Activated CD4-positive, alpha-beta T cell treated with anti-CD3 and anti-CD28 coated beads, Interleukin-2, amount 50 U/mL, for 48 hours (primary cell): Measurements from ENCODE around the gene HJURP.

Experiments
- DNase-seq, 2 experiments: peaks; one replicate each; pipeline ENCODE4 v3.0.0-alpha.2; 2020

Gene HJURP

GRCh38 chr2:233811732-233812131 lies 42.6 kb downstream of the HJURP start:
- DNase-seq: no peak

GRCh38 chr2:233811087-233811486 lies 43.2 kb downstream of the HJURP start:
- no peak for DNase-seq

DNA sequence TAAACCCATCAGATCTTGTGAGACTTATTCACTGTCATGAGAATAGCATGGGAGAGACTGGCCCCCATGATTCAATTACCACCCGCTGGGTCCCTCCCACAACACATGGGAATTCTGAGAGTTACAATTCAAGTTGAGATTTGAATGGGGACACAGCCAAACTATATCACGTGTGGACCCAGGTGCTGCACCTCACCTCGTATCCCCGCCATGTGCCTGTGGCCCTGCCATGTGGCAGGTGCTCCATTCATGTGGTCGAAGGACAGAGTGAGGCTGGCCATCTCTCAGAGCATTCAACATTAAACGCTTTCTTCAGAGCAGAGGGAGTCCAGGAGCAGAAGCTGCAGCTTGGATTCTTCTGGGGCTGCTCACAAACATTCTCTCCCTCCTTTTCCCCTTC lies 44.0 kb downstream of the HJURP start:
- DNase-seq: no peak

- no peak for DNase-seq
Observed at GRCh38 chr2:233807966-233808935, 46.1 kb downstream of the HJURP start.

GRCh38 chr2:233807215-233807865 lies 47.0 kb downstream of the HJURP start:
- DNase-seq: no peak

- no peak for DNase-seq
Observed at GRCh38 chr2:233803994-233804393, 50.3 kb downstream of the HJURP start.

- no peak for DNase-seq
Observed at GRCh38 chr2:233803292-233803911, 50.9 kb downstream of the HJURP start.

GRCh38 chr2:233802132-233802815 lies 52.1 kb downstream of the HJURP start:
- no peak for DNase-seq

GRCh38 chr2:233801357-233802131 lies 52.8 kb downstream of the HJURP start:
- DNase-seq: no peak

GRCh38 chr2:233800208-233800607 lies 54.1 kb downstream of the HJURP start:
- DNase-seq: no peak

- DNase-seq: no peak
Observed at GRCh38 chr2:233799716-233800115, 54.6 kb downstream of the HJURP start.

DNA sequence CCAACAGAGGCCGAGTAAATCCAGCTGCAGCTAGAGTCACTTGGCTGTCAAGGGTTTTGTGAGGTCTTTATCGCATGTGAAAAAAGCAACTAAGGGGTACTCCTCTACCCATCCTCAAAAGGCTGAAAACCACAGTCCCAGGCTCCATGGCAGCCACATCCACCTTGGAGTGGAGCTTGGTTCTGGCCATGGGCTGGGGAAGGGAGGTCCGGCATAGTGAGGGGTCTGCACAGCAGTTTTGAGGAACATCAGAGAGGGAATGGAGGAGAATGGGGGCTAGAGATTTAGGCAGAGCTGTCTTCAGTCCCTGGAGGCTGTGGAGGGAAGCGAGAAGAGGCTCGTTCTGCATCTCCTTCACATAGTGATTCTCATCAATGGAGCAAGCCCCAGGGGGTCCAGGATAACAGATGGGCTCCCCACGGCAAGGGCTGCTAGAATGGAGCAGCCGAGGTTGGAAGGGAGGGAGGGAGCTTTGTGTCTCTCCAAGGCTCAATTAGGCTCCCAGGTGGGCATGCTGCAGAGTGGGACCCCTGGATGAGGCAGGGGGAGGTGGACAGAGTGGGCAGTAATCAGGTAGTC lies 55.2 kb downstream of the HJURP start:
- no peak for DNase-seq

- DNase-seq: no peak
Observed at GRCh38 chr2:233798335-233799086, 55.8 kb downstream of the HJURP start.

DNA sequence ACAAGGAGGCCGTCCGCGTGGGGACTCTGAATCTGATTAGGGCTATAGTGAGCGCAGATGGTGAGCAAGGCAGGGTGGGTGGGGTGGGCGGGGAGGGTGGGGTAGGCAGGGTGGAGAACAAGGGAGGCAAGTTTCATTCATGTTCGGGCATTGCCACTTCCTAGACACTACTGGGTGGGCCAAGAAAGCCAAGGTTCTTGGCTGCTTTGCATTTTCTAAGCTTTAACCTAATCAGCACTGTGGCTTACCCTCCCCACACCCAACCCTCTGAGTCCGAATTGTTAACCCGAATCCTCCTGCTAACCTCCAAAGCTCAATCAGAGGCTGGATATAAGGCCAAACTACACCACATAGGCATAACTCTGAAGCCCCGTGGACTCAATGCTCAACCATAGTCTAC lies 58.1 kb downstream of the HJURP start:
- no peak for DNase-seq

- no peak for DNase-seq
Observed at GRCh38 chr2:233795735-233796171, 58.6 kb downstream of the HJURP start.

GRCh38 chr2:233794128-233794658 lies 60.1 kb downstream of the HJURP start:
- DNase-seq: no peak

GRCh38 chr2:233793465-233794127 lies 60.7 kb downstream of the HJURP start:
- no peak for DNase-seq

DNA sequence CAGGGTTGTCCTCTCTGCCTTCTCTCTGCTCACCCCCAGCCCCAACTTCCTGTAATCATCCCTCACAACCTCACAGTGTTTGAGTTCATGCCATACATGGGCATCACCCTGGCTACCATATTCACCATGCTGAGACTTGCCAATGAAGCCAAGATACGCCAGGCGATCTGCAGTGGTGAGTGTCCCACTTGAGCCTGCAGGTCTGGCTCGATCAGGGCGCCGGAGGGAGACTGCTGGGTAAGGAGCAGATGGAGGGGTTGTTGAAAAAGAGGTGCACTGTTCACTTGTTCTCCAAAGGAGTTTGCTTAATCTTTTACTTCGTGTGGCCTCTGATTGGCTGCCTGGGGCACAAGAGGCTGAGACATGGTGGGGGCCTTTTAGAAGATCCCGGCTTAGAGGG lies 61.6 kb downstream of the HJURP start:
- DNase-seq: no peak

DNA sequence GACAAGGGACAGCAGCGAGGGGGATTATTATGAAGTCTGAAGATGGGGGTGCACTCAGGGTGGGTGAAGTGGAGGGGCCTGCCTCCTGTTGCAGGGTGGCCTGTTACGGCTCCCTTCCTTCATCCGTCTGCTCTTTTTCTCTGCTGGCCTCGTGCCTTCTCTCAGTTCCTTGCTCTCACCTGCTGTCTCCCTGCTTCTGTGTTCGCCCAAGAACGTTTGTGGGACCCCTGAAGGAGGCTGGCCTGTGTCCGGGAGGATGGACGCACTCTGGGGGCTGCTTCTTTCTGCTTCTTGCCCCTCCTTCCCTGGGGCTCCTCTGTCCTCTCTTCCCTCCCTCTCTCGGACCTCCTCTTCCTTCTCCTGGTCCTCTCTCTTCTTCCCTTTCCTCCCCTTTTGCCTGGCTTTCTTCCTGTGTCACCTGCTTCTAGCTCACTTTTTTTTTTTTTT lies 62.4 kb downstream of the HJURP start:
- DNase-seq: no peak
